HG02678 (cell line): ENCODE measurements around the gene CYP4F3.
"Not testable (repeated sequence)": the region's sequence is repeated elsewhere in the genome, so short reads cannot be mapped to it uniquely, and the experiment has no call there.

ENCODE experiments used
- ATAC-seq: cut with Tn5 transposase; IDR thresholded peaks from one replicate; pipeline ENCODE4 v1.9.1; 2021; ENCODE audit warnings: mild to moderate bottlenecking, moderate library complexity; ENCODE audit not compliant: unreplicated experiment

Gene CYP4F3

GRCh38 chr19:15629003-15629880, 11.5 kb upstream of the CYP4F3 start:
- ATAC-seq: no peak

GRCh38 chr19:15631817-15632216, 8.9 kb upstream of the CYP4F3 start:
- ATAC-seq: no peak

GRCh38 chr19:15633082-15633835, 7.4 kb upstream of the CYP4F3 start:
- ATAC-seq: no peak

DNA sequence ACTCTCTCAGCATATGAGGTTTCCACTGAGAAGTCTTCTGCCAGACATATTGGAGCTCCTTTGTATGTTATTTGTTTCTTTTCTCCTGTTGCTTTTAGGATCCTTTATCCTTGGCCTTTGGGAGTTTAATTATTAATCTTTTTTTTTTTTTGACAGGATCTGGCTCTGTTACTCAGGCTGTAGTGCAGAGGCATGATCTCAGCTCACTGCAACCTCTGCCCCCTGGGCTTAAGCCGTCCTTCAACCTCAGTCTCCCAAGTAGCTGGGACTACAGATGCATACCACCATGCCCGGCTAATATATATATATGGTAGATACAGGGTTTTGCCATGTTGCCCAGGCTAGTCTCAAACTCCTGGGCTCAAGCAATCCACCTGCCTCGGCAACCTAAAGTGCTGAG, 6.6 kb upstream of the CYP4F3 start:
- ATAC-seq: no peak

DNA sequence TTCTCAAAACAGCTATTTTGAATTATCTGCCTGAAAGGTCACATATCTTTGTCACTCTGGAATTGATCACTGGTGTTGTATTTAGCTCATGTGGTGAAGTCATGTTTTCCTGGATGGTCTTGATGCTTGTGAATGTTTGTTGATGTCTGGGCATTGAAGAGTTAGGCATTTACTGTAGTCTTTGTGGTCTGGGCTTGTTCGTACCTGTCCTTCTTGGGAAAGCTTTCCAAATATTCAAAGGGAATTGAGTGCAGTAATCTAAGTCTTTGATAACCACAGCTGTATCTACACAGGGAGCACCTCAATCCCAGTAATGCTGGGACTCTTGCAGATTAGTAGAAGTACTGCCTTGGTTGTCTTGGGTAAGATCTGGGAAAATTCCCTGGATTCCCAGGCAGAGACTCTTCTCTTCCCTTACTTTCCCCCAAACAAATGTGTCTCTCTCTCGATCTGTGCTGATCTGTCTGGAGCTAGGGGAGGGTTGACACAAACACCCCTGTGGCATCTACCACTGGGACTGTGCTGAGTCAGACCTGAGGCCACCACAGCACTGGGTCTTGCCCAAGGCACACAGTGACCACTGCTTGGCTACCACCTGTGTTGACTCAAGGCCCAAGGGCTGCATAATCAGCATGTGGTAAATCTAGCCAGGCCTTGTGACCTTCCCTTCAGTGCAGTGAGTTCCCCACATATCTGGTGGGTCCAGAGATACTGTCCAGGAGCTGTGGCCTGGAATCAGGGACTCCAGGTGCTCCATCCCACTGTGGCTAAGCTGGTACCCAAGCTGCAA, 5.5 kb upstream of the CYP4F3 start:
- ATAC-seq: no peak

- ATAC-seq: no peak
These were observed 4.7 kb upstream of the CYP4F3 start for GRCh38 chr19:15636026-15636425.

GRCh38 chr19:15639596-15639995, 1.1 kb upstream of the CYP4F3 start:
- ATAC-seq: no peak

- ATAC-seq: no peak
These were observed 354 bp downstream of the CYP4F3 start for GRCh38 chr19:15640904-15641597.

- no peak for ATAC-seq
These were observed 1.3 kb downstream of the CYP4F3 start for GRCh38 chr19:15641901-15642491.

DNA sequence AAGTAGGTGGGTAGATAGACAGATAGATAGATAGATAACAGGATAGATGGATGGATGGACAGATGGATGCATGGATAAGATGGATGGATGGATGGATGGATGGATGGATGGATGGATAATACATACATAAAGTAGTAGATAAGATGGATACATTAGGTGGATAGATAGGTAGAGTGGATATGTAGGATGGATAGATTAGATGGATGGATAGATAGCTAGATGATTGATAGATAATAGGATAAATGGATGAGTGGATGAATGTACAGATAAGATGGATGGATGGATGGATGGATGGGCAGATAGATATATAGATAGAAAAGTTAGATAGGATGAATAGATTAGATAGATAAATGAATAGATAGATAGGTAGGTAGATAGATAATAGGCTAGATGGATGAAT, 2.1 kb downstream of the CYP4F3 start:
- no peak for ATAC-seq

DNA sequence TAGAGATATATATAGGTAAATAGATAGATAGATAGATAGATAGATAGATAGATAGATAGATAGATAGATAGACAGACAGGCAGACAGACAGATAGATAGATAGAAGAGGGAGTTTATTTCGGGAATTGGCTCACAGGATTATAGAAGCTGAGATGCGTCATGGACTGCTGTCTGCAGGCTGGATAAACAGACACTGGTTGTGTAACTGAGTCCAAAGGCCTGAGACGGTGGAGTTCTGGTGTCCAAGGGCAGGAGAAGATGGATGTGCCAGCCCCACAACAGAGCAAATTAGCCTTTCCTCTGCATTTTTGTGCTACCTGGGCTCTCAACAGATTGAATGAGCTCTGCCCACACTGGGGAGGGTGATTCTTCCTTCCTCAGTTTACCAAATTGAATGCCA, 2.7 kb downstream of the CYP4F3 start:
- no peak for ATAC-seq

DNA sequence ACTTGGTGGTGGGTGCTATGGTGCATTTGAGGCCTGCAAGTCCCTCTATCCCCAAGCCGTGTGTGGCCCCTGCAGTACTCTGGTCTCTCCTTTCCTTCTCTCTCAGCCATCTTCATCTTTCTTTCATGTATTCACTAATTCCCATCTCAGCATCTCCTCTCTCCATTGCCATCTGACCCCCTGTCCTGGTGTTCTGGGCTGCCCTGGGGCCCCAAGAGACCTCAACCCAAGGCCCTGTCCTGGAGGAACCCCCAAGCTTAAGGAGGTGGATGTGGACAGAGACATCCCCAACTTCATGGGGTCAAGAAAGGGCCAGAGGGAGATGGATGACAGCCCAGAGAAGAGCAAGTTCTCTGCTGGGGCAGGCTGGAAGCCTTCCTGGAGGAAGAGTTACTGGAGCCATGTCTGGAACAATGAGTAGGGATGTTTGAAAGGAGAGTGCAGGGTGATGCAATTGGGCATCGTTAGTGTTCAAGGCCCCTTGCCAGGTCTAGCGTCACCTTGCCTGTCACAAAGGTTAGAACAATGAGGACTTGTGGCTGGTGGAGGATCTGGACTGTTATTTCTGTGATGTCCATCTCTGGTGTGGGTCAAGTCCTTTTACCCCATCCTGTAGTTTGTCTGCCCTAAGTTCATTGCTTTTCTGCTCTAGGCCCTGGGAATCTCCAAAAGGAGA, 3.5 kb downstream of the CYP4F3 start:
- no peak for ATAC-seq

GRCh38 chr19:15644816-15645215, 4.1 kb downstream of the CYP4F3 start:
- ATAC-seq: no peak

GRCh38 chr19:15649526-15649925, 8.8 kb downstream of the CYP4F3 start:
- ATAC-seq: no peak

DNA sequence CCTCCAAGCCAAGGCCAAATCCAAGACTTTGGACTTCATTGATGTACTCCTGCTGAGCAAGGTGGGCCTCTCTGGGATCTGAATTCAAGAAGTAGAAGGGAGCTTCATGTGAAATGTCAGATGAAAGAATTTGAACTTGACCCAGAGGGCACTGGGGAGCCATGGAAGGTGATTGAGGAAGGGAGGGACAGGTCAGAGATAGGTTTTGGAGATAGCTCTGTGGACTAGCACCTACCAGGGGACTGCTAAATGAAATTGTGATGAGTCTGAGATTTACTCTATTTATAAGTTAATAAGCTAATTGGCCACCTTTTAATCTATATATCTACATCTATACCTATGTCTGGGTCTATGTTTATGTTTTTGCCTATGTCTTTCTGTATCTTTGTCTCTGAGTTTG, 9.4 kb downstream of the CYP4F3 start:
- not testable (repeated sequence) for ATAC-seq

- no peak for ATAC-seq
These were observed 11.1 kb downstream of the CYP4F3 start for GRCh38 chr19:15651791-15652190.

- ATAC-seq: no peak
These were observed 12.0 kb downstream of the CYP4F3 start for GRCh38 chr19:15652559-15653278.

DNA sequence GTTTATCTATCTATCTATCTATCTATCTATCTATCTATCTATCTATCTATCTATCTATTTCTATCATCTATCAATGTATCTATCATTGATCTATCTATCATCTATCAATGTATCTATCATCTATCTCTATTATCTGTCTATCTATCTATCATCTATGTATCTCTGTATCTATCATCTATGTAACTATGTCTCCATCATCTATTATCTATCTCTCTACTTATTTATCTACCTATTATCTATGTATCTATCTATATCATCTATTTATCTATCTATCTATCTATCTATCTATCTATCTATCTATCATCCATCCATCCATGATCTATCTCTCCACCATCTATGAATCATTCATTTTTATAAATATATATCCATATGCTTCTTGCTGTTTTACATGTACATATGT, 15.8 kb downstream of the CYP4F3 start:
- ATAC-seq: no peak

GRCh38 chr19:15663247-15663646, 22.6 kb downstream of the CYP4F3 start:
- no peak for ATAC-seq
